Measurements from ENCODE around the gene ALOX15B.

The ALOX15B gene

GRCh38 chr17:8038954-8039610 lies at the start of gene ALOX15B:
TSS of gene ALOX15B (plus strand) at chr17:8039059. CDS start at chr17:8039156, 97 bp downstream.
- no peak for DNase-seq (ENCODE audit: low spot score)

DNA sequence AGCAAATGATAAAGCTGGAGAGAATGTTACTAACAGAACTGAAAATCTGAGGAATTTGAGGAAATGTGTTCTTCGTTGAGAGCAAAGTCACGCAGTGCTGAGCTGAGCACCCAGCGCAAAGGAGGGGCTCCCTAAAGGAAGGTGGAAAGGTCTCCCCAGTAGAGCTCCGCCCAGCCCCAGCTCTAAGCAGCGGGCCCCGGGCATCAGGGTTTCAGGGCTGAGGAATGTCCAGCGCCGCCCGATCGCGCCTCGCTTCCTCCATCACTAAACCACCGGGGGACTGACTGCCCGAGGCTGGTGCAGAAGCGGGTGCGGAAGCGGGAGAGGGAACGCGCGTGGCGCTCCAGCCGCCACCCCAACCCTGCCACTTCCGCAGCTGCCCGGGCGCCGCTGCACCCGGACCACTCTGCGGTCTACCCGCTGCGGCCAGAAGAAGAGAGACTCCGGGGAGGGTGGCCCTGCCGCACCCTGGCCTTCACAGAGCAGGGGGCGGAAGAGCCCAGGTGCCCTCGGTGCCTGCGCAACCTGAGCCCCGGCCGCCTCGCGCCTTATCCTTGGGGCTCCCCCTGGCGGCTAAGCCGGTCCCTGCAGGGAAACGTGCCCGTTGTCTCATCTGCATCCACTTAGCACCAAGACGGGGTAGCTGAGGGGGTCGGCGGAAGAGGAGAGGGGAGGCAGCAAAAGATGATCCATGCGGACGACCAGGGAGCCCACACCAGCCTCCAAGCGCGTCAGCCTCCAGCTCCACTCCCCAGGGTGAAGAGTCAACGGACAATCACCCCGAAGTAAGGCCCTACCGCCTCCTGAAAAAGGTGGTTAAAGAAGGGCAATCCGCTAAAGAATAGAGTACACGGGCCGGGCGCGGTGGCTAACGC lies 48.8 kb upstream of the ALOX15B start:
- DNase-seq (ENCODE audit: low spot score): peak; percentile 84

- no peak for DNase-seq (ENCODE audit: low spot score)
Observed at GRCh38 chr17:7992516-7992915, 46.3 kb upstream of the ALOX15B start.

DNA sequence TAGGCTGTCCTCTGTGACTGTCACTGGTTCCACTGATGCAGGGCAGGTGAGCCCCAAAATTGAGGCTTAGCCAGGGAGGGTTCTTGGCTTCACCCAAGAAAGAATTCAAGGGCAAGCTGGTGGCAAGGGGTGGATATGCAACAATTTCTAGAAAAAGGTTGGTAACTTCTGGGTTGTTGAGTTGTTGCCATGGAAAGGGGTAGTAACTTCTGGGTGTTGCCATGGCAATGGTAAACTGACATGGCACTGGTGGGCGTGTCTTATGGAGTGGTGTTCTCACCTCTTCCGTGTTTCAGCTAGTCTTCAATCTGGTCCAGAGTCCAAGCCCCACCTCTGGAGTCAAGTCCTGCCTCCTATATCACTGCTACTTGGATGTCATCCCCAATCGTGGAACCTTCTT lies 45.9 kb upstream of the ALOX15B start:
- DNase-seq (ENCODE audit: low spot score): no peak

- DNase-seq (ENCODE audit: low spot score): no peak
Observed at GRCh38 chr17:7993972-7994589, 44.8 kb upstream of the ALOX15B start.

GRCh38 chr17:7995724-7996123 lies 43.1 kb upstream of the ALOX15B start:
- no peak for DNase-seq (ENCODE audit: low spot score)

DNA sequence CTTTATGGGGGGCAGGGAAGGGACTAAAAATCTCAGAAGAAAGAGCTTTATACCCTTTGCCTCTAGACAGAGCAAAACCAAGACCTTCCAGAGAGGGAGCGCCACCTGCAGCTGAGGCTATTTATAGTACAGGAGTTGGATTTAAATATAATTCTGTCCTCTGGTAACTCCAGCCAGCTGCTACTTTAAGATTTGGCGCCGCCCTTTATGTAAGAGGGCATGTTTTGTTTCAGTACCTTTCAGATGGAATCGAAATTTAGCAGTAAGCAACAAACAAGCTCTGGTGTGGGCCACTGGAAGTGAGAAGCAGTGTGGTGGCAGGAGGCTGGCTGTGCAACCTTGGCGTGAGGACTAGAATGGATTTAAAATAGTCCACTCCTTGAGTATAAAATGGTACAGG lies 41.7 kb upstream of the ALOX15B start:
- DNase-seq (ENCODE audit: low spot score): peak; percentile 13

GRCh38 chr17:8001976-8002720 lies 36.7 kb upstream of the ALOX15B start, which contains the start of gene GUCY2D:
TSS of gene GUCY2D (plus strand) at chr17:8002615. CDS start at chr17:8003048, 433 bp downstream.
- no peak for DNase-seq (ENCODE audit: low spot score)

- DNase-seq (ENCODE audit: low spot score): no peak
Observed at GRCh38 chr17:8002721-8003593, 35.9 kb upstream of the ALOX15B start.

DNA sequence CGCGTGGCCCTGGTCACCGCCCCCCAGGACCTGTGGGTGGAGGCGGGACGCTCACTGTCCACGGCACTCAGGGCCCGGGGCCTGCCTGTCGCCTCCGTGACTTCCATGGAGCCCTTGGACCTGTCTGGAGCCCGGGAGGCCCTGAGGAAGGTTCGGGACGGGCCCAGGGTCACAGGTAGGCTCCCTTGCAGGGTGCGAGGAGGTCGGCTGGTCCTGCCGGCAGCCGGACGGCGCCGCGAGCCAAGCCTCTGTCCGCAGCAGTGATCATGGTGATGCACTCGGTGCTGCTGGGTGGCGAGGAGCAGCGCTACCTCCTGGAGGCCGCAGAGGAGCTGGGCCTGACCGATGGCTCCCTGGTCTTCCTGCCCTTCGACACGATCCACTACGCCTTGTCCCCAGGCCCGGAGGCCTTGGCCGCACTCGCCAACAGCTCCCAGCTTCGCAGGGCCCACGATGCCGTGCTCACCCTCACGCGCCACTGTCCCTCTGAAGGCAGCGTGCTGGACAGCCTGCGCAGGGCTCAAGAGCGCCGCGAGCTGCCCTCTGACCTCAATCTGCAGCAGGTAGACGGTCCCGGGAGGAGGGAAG lies 35.2 kb upstream of the ALOX15B start:
- DNase-seq (ENCODE audit: low spot score): no peak

DNA sequence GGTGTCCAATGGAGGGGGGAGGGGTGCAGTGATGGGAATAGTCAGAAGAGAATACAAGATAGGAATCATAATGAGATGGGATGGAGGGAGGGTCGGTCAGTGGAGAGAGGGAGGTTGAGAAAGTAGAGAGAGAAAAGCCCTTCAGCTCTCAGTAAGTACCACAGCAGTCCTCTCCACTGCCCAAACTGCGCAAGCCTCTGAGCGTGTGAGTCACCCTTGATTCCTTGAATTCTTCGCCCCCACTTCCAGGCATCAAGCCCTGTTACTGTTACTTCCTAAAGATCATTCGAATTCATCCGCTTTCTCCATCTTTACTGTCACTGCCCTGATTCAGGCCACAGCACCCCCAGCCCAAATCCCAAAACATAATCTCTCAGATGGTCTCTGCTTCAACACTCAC lies 34.0 kb upstream of the ALOX15B start:
- no peak for DNase-seq (ENCODE audit: low spot score)

DNA sequence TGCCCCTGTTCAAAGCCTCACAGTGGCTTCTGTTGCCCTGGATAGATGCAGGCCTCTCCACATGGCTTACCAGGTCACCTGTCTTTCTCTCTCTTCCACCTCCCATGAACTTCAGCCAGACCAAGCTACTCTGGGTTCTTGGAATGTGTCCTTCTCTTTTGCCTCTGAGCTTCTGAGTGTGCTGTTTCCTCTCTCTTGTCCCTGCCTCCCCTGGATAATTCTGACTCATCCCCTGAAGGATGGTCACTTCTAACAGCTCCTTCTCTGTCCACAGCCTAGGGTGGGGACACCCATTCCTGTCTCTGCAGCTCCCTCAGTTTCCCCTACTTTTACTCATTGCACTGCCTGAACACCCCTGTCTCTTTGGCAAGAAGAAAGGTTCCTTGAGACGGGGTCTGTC lies 33.5 kb upstream of the ALOX15B start:
- DNase-seq (ENCODE audit: low spot score): no peak

DNA sequence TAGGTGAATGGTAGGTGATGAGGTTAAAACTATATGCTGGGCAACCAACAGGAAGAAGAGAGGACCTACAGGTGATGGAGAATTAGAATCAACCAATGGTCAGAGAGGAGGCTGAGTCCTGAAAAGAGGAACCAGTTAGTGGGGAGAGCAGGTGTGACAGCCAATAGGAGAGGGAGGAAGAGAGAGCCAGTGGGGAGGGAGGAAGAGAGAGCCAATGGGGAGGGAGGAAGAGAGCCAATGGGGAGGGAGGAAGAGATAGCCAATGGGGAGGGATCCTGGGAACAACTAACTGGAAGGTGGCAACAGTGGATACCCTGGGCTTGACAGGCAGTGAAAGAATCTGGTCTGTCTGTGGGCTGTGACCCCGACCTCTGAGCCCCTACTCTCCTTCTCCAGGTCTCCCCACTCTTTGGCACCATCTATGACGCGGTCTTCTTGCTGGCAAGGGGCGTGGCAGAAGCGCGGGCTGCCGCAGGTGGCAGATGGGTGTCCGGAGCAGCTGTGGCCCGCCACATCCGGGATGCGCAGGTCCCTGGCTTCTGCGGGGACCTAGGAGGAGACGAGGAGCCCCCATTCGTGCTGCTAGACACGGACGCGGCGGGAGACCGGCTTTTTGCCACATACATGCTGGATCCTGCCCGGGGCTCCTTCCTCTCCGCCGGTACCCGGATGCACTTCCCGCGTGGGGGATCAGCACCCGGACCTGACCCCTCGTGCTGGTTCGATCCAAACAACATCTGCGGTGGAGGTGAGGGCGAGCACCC lies 32.7 kb upstream of the ALOX15B start:
- DNase-seq (ENCODE audit: low spot score): no peak

GRCh38 chr17:8006836-8007680 lies 31.8 kb upstream of the ALOX15B start:
- DNase-seq (ENCODE audit: low spot score): no peak

- DNase-seq (ENCODE audit: low spot score): no peak
Observed at GRCh38 chr17:8007836-8008235, 31.0 kb upstream of the ALOX15B start.

- no peak for DNase-seq (ENCODE audit: low spot score)
Observed at GRCh38 chr17:8012045-8012580, 26.7 kb upstream of the ALOX15B start.

DNA sequence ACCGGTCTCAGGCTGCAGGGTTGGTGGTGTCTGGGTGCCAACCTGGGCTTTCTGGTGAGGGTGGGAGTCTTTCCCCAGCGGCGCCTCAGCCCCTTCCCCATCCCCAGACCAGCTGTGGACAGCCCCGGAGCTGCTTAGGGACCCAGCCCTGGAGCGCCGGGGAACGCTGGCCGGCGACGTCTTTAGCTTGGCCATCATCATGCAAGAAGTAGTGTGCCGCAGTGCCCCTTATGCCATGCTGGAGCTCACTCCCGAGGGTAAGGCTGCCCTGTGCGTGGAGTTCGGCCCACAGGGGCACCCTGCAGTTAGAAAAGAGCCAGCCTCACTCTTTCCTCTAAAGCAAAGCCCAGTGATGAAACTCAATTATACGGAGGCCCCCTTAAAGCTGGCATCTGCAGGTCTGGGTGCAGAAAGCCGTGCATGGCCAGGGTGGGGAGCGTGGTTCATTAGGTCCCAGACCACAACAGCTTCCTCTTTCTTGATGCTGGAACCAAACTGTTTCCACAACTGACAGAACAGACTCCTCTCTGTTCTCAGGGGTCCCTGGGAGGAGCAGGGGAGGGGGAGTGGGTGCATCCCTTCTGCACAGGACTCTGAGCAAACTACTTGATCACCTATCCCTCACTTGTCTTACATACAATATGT lies 25.7 kb upstream of the ALOX15B start:
- no peak for DNase-seq (ENCODE audit: low spot score)

Data from hematopoietic multipotent progenitor cell treated with erythropoietin and hydrocortisone succinate and interleukin-3 and kit ligand, for 17 days (in vitro differentiated cells).